T-helper 2 cell treated with Interferon-gamma antibody and Interleukin-4, amounts not matched to agents 5 μg/mL and 100 μg/mL, for 36 hours (primary cell): ENCODE results near the gene PRKN.
A peak's percentile ranks its signal among the peaks of the same experiment; 100 is the strongest.

Experiments used
- DNase-seq: peaks from one replicate; pipeline ENCODE4 v3.0.0; 2021; ENCODE audit warnings: low spot score
- H3K27ac Mint-ChIP-seq: one replicate; pipeline ENCODE4 v1.8.0; 2021; ENCODE audit warnings: mild to moderate bottlenecking, mixed read lengths
- H3K27me3 Mint-ChIP-seq: one replicate; pipeline ENCODE4 v1.8.0; 2021; ENCODE audit warnings: low read depth, mixed read lengths
- H3K36me3 Mint-ChIP-seq: one replicate; pipeline ENCODE4 v1.8.0; 2021; ENCODE audit warnings: low read depth, mixed read lengths
- H3K4me1 Mint-ChIP-seq: one replicate; pipeline ENCODE4 v1.8.0; 2021; ENCODE audit warnings: low read depth, mixed read lengths
- H3K4me3 Mint-ChIP-seq: one replicate; pipeline ENCODE4 v1.8.0; 2022; ENCODE audit warnings: mild to moderate bottlenecking, moderate library complexity, mixed read lengths
- H3K9me3 Mint-ChIP-seq: one replicate; pipeline ENCODE4 v1.8.0; 2021; ENCODE audit warnings: mixed read lengths

Gene PRKN

GRCh38 chr6:162058281-162058875, 669.2 kb downstream of the PRKN start:
- no peaks in the 10 kb centered on the region for H3K4me1 Mint-ChIP-seq
- no peaks in the 10 kb centered on the region for H3K27me3 Mint-ChIP-seq
- no peak overlapping the region for H3K27ac Mint-ChIP-seq
- DNase-seq = no peak
- H3K4me3 Mint-ChIP-seq = no peak overlapping the region
- H3K36me3 Mint-ChIP-seq = no peaks in the 10 kb centered on the region
- H3K9me3 Mint-ChIP-seq = peaks cover 3% of the 10 kb centered on the region

- DNase-seq = no peak
- H3K36me3 Mint-ChIP-seq = no peaks in the 10 kb centered on the region
- H3K27me3 Mint-ChIP-seq = no peaks in the 10 kb centered on the region
- H3K4me3 Mint-ChIP-seq = no peak overlapping the region
- H3K9me3 Mint-ChIP-seq = no peaks in the 10 kb centered on the region
- no peak overlapping the region for H3K27ac Mint-ChIP-seq
- no peaks in the 10 kb centered on the region for H3K4me1 Mint-ChIP-seq
Measured at GRCh38 chr6:162056745-162057144, 670.8 kb downstream of the PRKN start.

- Mint-ChIP-seq H3K4me3 (no peak overlapping the region), H3K9me3 (no peaks in the 10 kb centered on the region), H3K27me3 (no peaks in the 10 kb centered on the region), H3K27ac (no peak overlapping the region), H3K36me3 (no peaks in the 10 kb centered on the region), H3K4me1 (no peaks in the 10 kb centered on the region)
- DNase-seq = no peak
Measured at GRCh38 chr6:162056061-162056460, 671.5 kb downstream of the PRKN start.

GRCh38 chr6:162055365-162055764, 672.2 kb downstream of the PRKN start:
- Mint-ChIP-seq H3K9me3 (no peaks in the 10 kb centered on the region), H3K4me3 (no peak overlapping the region), H3K27ac (no peak overlapping the region), H3K27me3 (no peaks in the 10 kb centered on the region), H3K36me3 (no peaks in the 10 kb centered on the region), H3K4me1 (no peaks in the 10 kb centered on the region)
- DNase-seq = peak; percentile 23

GRCh38 chr6:162053084-162053483, 674.5 kb downstream of the PRKN start:
- DNase-seq = no peak
- no peak overlapping the region for H3K4me3 Mint-ChIP-seq
- no peaks in the 10 kb centered on the region for H3K4me1 Mint-ChIP-seq
- no peaks in the 10 kb centered on the region for H3K9me3 Mint-ChIP-seq
- H3K36me3 Mint-ChIP-seq = no peaks in the 10 kb centered on the region
- no peak overlapping the region for H3K27ac Mint-ChIP-seq
- no peaks in the 10 kb centered on the region for H3K27me3 Mint-ChIP-seq

- H3K4me3 Mint-ChIP-seq = no peak overlapping the region
- no peak for DNase-seq
- H3K27ac Mint-ChIP-seq = no peak overlapping the region
- no peaks in the 10 kb centered on the region for H3K4me1 Mint-ChIP-seq
- H3K36me3 Mint-ChIP-seq = no peaks in the 10 kb centered on the region
- no peaks in the 10 kb centered on the region for H3K27me3 Mint-ChIP-seq
- H3K9me3 Mint-ChIP-seq = no peaks in the 10 kb centered on the region
Measured at GRCh38 chr6:162050579-162050978, 677.0 kb downstream of the PRKN start.

GRCh38 chr6:162046324-162046723, 681.2 kb downstream of the PRKN start:
- H3K36me3 Mint-ChIP-seq = no peaks in the 10 kb centered on the region
- H3K4me3 Mint-ChIP-seq = no peak overlapping the region
- H3K27ac Mint-ChIP-seq = no peak overlapping the region
- H3K9me3 Mint-ChIP-seq = peaks cover 9% of the 10 kb centered on the region
- H3K4me1 Mint-ChIP-seq = no peaks in the 10 kb centered on the region
- H3K27me3 Mint-ChIP-seq = no peaks in the 10 kb centered on the region
- DNase-seq = no peak

- no peak overlapping the region for H3K27ac Mint-ChIP-seq
- H3K4me3 Mint-ChIP-seq = no peak overlapping the region
- DNase-seq = peak; percentile 30
- H3K27me3 Mint-ChIP-seq = no peaks in the 10 kb centered on the region
- no peaks in the 10 kb centered on the region for H3K36me3 Mint-ChIP-seq
- H3K4me1 Mint-ChIP-seq = peaks cover 18% of the 10 kb centered on the region
- H3K9me3 Mint-ChIP-seq = no peaks in the 10 kb centered on the region
Measured at GRCh38 chr6:162032620-162033019, 694.9 kb downstream of the PRKN start.

GRCh38 chr6:162029873-162030576, 697.5 kb downstream of the PRKN start:
- no peaks in the 10 kb centered on the region for H3K27me3 Mint-ChIP-seq
- peaks cover 19% of the 10 kb centered on the region for H3K4me1 Mint-ChIP-seq
- H3K27ac Mint-ChIP-seq = peak overlapping the region; percentile 32
- H3K9me3 Mint-ChIP-seq = no peaks in the 10 kb centered on the region
- H3K4me3 Mint-ChIP-seq = peak overlapping the region; percentile 11
- H3K36me3 Mint-ChIP-seq = no peaks in the 10 kb centered on the region
- peak; percentile 40 for DNase-seq

- Mint-ChIP-seq H3K4me1 (peaks cover 10% of the 10 kb centered on the region), H3K4me3 (no peak overlapping the region), H3K27me3 (no peaks in the 10 kb centered on the region), H3K36me3 (no peaks in the 10 kb centered on the region), H3K9me3 (no peaks in the 10 kb centered on the region), H3K27ac (no peak overlapping the region)
- DNase-seq = no peak
Measured at GRCh38 chr6:162026843-162027242, 700.7 kb downstream of the PRKN start.

GRCh38 chr6:162026031-162026430, 701.5 kb downstream of the PRKN start:
- Mint-ChIP-seq H3K9me3 (no peaks in the 10 kb centered on the region), H3K36me3 (no peaks in the 10 kb centered on the region), H3K4me1 (peaks cover 10% of the 10 kb centered on the region), H3K4me3 (no peak overlapping the region), H3K27me3 (no peaks in the 10 kb centered on the region), H3K27ac (no peak overlapping the region)
- no peak for DNase-seq

- DNase-seq = no peak
- Mint-ChIP-seq H3K27me3 (no peaks in the 10 kb centered on the region), H3K27ac (no peak overlapping the region), H3K9me3 (no peaks in the 10 kb centered on the region), H3K36me3 (no peaks in the 10 kb centered on the region), H3K4me3 (no peak overlapping the region), H3K4me1 (no peaks in the 10 kb centered on the region)
Measured at GRCh38 chr6:162019349-162019748, 708.2 kb downstream of the PRKN start.

- Mint-ChIP-seq H3K27me3 (no peaks in the 10 kb centered on the region), H3K4me1 (no peaks in the 10 kb centered on the region), H3K27ac (no peak overlapping the region), H3K36me3 (no peaks in the 10 kb centered on the region), H3K4me3 (no peak overlapping the region), H3K9me3 (no peaks in the 10 kb centered on the region)
- no peak for DNase-seq
Measured at GRCh38 chr6:162017536-162017935, 710.0 kb downstream of the PRKN start.

GRCh38 chr6:162014069-162014811, 713.3 kb downstream of the PRKN start:
- Mint-ChIP-seq H3K4me1 (no peaks in the 10 kb centered on the region), H3K27me3 (no peaks in the 10 kb centered on the region), H3K36me3 (no peaks in the 10 kb centered on the region), H3K4me3 (no peak overlapping the region), H3K27ac (no peak overlapping the region), H3K9me3 (no peaks in the 10 kb centered on the region)
- no peak for DNase-seq
